K562 treated with DMSO at 1 percent for 48 hours (cell line): ENCODE results near the gene UBAP1L. TPM values are rescaled to one million over a fixed set of nuclear protein-coding genes. Genes with fewer than 3 reads are reported as not detected.

Source experiments
- total RNA-seq: library from RNA; unstranded; fragments of 300-600 nt; gene quantifications from 2 replicates; pipeline ENCODE4 v1.2.3, GENCODE V29; 2022; ENCODE audit warnings: low replicate concordance; ENCODE audit errors: extremely low read depth

The UBAP1L gene
- not detected in 2 replicates for total RNA-seq

DNA sequence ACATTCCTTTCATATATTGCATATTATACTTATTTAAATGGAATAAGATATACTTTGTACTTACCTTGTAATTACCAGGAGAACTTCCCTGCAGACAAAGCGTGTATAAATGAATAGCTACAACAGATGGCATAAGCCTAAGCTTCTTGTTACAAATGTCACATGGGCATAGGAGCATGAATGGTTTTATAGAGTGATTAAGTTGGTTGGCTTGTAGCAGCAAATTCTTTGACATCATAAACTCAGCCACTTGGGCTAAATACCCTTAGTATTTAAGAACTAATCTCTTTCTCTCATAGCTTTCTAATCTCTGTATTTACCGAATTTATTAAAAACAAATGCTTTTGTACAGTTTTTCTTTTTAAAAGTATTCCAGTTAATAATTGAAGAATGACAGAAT is at the start of gene UBAP1L:
Gene UBAP1L (minus strand): TSS at position 115 of the 400 bp plus-strand sequence. CDS start 8,985 bp downstream, outside the sequence.

DNA sequence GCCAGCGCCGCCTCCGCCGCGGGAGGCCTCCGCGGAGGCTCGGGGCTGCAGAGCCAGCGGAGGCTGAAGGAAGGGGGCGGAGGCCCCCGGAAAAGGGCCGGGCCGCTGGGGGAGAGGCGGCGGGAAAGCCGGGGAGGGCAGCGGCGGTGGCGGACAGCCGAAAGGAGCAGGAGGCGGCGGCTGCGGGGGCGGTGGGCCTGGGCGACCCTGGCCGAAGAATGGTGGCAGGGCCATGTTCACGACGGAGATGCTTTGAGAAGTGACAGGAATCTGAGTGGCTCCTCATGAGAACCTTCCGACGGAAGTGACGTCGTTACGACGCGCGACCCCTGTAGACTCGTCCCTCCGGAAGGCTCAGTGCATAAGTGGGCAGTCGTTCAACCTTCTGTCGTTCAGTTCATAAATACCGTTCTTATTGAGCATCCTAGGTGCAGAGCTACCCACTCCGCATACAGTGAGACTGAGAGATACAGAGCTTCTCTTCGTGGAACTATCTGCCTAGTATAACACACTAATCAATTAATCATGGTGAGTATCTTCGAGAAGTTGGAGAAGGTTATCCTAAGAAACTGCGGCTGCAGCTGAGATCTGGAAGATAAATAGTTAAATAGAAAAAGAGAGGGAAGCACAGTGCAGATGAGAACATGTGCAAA is 18.7 kb upstream of the UBAP1L start, which contains the start of gene PDCD7:
Gene PDCD7 (minus strand): TSS at position 261 of the 653 bp plus-strand sequence. CDS start 27 bp downstream, at position 234.

DNA sequence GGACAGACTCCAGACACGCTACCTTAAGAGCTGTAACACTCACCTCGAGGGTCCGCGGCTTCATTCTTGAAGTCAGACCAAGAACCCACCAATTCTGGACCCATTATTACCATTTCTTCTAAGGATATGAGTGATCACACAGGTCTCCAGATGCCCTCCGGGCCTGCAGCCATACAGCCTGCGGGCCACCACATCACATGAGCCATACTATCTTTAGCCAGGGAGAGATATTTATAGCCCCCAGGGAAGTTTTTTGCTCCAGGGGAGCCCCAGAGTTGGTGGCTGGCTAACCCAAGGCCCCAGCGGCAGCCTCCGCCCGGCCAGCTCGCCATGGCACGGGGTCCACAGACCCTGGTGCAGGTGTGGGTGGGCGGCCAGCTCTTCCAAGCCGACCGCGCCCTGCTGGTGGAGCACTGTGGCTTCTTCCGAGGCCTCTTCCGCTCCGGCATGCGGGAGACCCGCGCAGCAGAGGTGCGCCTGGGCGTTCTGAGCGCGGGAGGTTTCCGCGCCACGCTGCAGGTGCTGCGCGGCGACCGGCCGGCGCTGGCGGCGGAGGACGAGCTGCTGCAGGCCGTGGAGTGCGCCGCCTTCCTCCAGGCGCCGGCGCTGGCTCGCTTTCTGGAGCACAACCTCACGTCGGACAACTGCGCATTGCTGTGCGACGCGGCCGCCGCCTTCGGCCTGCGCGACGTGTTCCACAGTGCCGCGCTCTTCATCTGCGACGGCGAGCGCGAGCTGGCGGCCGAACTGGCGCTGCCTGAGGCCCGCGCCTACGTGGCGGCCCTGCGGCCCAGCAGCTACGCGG is 38.3 kb downstream of the UBAP1L start, which contains the start of gene KBTBD13:
Gene KBTBD13 (plus strand): TSS at position 261 of the 805 bp plus-strand sequence. CDS start 70 bp downstream, at position 331.

DNA sequence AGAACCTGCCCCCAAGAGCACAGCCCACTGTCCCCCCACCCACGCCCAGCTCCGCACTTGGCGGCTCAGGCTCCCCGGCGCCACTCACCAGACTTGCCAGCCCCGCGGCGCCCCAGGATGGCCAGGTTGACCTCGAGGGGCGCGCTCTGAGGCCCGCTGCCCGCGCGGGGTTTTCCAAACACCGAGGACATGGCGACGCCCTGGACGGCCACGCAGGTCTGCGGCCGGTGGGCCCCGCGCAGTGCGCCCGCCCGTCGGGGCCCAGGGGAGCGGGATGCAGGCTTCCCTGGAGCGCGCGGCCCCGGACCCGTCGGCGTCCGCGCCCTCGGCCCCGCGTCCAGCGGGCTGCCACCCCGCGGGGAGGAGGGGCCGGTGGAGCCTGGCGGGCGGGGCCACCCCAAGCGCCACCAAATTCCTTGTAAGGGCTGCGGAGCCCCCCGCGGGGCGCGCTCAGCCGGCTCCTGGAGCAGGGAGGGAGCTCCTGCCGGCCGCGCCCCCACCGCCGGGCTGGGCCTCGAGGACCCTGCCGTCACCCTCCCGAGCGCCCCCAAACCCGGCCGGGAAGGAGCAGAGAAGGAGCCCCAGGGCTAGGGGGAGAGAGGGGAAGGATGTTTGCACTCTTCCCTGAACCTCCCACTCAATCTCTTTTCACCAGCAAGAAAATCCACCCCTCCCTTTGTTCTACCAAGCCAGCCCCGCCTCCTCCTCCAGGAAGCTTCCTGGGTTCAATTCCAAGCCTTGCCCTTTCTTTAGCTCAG is 47.2 kb downstream of the UBAP1L start, which contains the start of gene RASL12:
Gene RASL12 (minus strand): TSS at position 347 of the 758 bp plus-strand sequence. CDS start 156 bp downstream, at position 191.

DNA sequence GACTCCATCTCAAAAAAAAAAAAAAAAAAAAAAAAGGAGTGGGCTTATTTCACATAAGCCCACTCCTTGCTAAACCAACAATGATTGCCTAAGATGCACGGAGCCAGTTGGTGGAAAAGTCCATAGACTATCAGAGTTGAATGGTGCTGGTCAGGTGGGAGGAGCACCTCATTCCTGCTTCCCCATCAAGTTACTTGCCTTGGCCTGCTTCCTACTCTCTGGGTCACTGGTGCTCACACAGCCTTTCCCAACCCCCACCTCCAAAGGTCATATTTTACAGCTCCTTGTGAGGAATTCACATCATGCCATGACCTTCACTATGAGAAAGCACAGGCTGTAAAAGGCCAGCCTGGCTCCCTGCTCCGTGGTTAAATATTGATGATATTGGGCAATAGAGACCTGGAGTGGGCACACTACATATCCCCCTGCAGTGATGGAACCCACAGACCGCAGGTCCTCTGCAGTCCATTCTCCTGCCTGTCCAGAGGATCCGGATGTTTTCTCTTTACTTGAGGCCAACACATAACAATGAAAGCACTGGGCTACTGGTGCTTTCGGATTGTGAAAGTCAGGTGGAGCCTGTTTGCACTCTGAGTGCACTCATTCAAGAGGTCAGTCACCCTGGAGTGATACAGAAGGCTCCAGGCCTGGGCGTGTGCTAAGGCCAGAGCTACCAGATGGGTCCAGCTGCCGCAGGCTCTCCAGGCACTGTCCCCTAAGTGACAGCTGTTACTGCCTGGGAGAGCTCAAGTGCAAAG is 70.1 kb downstream of the UBAP1L start, which contains the start of gene SLC51B:
Gene SLC51B (plus strand): TSS at position 664 of the 758 bp plus-strand sequence. CDS start 4,618 bp downstream, outside the sequence.

Other genes starting within 250 kb of the UBAP1L start
- not detected in 2 replicates for gene ANKDD1A, start 203.3 kb downstream of the UBAP1L start, total RNA-seq
- not detected in 2 replicates for gene SPG21, start 125.3 kb downstream of the UBAP1L start, total RNA-seq
- gene MTFMT, start 85.6 kb downstream of the UBAP1L start, total RNA-seq: not detected in 2 replicates
- gene SLC51B, start 69.8 kb downstream of the UBAP1L start, total RNA-seq: not detected in 2 replicates
- not detected in 2 replicates for gene RASL12, start 47.2 kb downstream of the UBAP1L start, total RNA-seq
- gene KBTBD13, start 38.5 kb downstream of the UBAP1L start, total RNA-seq: not detected in 2 replicates
- not detected in 2 replicates for gene PDCD7, start 18.6 kb upstream of the UBAP1L start, total RNA-seq
- not detected in 2 replicates for gene CLPX, start 70.1 kb upstream of the UBAP1L start, total RNA-seq
- not detected in 2 replicates for gene CILP, start 96.3 kb upstream of the UBAP1L start, total RNA-seq
- gene PARP16, start 171.7 kb upstream of the UBAP1L start, total RNA-seq: not detected in 2 replicates
- gene RNU5A-1, start 180.9 kb upstream of the UBAP1L start, total RNA-seq: not detected in 2 replicates
- not detected in 2 replicates for gene RNU5B-1, start 189.5 kb upstream of the UBAP1L start, total RNA-seq